ENCODE data around the gene MRPS25.

Gene MRPS25

DNA sequence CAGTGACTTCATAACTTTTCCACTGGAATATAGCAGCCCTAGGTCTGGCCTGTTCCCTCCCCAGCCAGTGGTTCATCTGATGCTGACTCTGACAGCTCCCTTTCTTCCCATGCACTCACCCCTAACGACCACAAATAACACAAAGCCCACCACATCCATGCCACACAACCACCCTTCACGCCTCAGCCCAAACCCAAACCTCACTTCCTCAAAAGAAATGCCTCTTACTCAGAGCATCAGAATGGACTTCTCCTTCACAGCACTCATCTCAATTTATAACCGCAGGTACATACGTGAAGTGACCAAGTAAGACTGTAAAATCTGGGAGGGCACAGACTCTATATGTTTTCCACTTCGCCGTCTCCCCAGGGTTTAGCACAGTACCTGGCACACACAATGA is 32.8 kb upstream of the MRPS25 start:
- no peak for TF ChIP-seq TOX (CRISPR knock-in tag; IDR thresholded peaks at IDR 0.05; ENCODE audit: borderline replicate concordance)
- ATAC-seq, result no peak

DNA sequence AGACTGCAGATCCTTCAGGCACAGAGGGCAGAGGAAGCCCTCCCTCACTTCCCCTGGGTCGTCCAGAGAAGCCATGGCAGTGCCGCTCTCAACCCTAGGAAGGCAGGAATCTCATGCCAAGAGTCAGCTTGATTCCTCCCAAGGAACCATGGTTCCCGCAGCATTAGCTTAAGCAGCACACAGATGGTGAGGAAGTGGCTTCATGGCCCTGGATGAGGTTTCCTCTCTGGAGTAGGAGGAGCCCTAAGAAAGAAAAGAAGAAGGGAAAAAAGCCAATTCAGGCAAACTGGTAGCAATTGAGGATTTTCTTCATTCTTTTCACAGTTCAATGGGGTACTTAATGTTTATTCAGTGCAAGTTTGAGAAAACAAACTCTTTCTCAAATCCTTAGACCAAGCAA is 30.9 kb upstream of the MRPS25 start:
- no peak for ATAC-seq
- TF ChIP-seq BACH2 (CRISPR knock-in tag; IDR thresholded peaks at IDR 0.05; ENCODE audit: borderline replicate concordance), result no peak
- TF ChIP-seq TCF4 (CRISPR knock-in tag; IDR thresholded peaks at IDR 0.05; ENCODE audit: borderline replicate concordance), result no peak
- no peak for TF ChIP-seq SNAI2 (CRISPR knock-in tag; IDR thresholded peaks at IDR 0.05)
- TF ChIP-seq OSR1 (CRISPR knock-in tag; IDR thresholded peaks at IDR 0.05), result no peak
- TF ChIP-seq ZNF8 (CRISPR knock-in tag; IDR thresholded peaks at IDR 0.05), result no peak
- no peak for TF ChIP-seq ESRRG (CRISPR knock-in tag; IDR thresholded peaks at IDR 0.05)
- TF ChIP-seq ZFP30 (CRISPR knock-in tag; IDR thresholded peaks at IDR 0.05), result no peak
- TF ChIP-seq GLIS3 (CRISPR knock-in tag; IDR thresholded peaks at IDR 0.05), result no peak
- TF ChIP-seq, protein P1, sequence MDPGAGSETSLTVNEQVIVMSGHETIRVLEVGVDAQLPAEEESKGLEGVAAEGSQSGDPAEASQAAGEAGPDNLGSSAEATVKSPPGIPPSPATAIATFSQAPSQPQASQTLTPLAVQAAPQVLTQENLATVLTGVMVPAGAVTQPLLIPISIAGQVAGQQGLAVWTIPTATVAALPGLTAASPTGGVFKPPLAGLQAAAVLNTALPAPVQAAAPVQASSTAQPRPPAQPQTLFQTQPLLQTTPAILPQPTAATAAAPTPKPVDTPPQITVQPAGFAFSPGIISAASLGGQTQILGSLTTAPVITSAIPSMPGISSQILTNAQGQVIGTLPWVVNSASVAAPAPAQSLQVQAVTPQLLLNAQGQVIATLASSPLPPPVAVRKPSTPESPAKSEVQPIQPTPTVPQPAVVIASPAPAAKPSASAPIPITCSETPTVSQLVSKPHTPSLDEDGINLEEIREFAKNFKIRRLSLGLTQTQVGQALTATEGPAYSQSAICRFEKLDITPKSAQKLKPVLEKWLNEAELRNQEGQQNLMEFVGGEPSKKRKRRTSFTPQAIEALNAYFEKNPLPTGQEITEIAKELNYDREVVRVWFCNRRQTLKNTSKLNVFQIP (CRISPR knock-in tag; IDR thresholded peaks at IDR 0.05; ENCODE audit: borderline replicate concordance, low read depth), result no peak
- TF ChIP-seq, protein P2, sequence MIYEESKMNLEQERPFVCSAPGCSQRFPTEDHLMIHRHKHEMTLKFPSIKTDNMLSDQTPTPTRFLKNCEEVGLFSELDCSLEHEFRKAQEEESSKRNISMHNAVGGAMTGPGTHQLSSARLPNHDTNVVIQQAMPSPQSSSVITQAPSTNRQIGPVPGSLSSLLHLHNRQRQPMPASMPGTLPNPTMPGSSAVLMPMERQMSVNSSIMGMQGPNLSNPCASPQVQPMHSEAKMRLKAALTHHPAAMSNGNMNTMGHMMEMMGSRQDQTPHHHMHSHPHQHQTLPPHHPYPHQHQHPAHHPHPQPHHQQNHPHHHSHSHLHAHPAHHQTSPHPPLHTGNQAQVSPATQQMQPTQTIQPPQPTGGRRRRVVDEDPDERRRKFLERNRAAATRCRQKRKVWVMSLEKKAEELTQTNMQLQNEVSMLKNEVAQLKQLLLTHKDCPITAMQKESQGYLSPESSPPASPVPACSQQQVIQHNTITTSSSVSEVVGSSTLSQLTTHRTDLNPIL (CRISPR knock-in tag; IDR thresholded peaks at IDR 0.05; ENCODE audit: low read depth), result no peak
- TF ChIP-seq, protein P3, sequence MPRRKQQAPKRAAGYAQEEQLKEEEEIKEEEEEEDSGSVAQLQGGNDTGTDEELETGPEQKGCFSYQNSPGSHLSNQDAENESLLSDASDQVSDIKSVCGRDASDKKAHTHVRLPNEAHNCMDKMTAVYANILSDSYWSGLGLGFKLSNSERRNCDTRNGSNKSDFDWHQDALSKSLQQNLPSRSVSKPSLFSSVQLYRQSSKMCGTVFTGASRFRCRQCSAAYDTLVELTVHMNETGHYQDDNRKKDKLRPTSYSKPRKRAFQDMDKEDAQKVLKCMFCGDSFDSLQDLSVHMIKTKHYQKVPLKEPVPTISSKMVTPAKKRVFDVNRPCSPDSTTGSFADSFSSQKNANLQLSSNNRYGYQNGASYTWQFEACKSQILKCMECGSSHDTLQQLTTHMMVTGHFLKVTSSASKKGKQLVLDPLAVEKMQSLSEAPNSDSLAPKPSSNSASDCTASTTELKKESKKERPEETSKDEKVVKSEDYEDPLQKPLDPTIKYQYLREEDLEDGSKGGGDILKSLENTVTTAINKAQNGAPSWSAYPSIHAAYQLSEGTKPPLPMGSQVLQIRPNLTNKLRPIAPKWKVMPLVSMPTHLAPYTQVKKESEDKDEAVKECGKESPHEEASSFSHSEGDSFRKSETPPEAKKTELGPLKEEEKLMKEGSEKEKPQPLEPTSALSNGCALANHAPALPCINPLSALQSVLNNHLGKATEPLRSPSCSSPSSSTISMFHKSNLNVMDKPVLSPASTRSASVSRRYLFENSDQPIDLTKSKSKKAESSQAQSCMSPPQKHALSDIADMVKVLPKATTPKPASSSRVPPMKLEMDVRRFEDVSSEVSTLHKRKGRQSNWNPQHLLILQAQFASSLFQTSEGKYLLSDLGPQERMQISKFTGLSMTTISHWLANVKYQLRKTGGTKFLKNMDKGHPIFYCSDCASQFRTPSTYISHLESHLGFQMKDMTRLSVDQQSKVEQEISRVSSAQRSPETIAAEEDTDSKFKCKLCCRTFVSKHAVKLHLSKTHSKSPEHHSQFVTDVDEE (CRISPR knock-in tag; IDR thresholded peaks at IDR 0.05), result no peak

DNA sequence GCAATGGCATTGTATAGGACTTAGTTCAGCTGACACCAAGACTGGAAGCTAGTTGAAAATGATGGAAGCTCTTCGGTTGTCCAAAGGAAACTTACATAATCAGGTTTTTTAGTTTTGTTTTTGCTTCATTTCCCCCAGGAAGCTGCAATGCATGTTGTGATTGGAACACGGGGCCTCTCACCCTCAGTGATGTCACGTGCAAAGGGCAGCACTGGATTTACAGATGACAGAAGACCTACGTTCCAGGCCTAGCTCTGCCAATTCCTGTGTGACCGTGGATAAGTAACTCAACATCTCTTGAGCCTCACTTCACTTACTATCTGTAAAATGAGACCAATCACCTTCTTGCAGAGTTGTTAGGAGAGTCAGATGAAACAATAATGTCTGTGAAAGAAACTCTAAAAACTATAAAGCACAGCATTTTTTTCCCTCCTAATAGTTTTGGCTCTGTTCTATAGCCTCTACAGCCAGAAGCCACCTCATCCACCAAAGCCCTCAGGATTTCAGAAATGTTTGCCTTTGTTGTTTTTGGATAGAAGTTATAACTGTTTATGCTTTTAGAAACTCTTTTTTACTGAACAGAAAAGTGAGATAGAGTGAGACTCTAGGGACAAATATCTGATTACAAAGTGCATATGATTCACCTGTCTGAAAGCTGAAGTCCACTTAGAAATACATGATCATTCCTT is 29.2 kb upstream of the MRPS25 start:
- ATAC-seq, result no peak
- TF ChIP-seq CSDC2 (CRISPR knock-in tag; IDR thresholded peaks at IDR 0.05) (no peak), ZNF8 (CRISPR knock-in tag; IDR thresholded peaks at IDR 0.05) (no peak), ZC3H10 (CRISPR knock-in tag; IDR thresholded peaks at IDR 0.05) (no peak), ARNTL (CRISPR knock-in tag; IDR thresholded peaks at IDR 0.05; ENCODE audit: borderline replicate concordance, low read depth) (no peak), PPARA (CRISPR knock-in tag; IDR thresholded peaks at IDR 0.05; ENCODE audit: borderline replicate concordance) (no peak), TCF4 (CRISPR knock-in tag; IDR thresholded peaks at IDR 0.05; ENCODE audit: borderline replicate concordance) (no peak), ESRRG (CRISPR knock-in tag; IDR thresholded peaks at IDR 0.05) (no peak), OSR1 (CRISPR knock-in tag; IDR thresholded peaks at IDR 0.05) (no peak), ISL1 (CRISPR knock-in tag; IDR thresholded peaks at IDR 0.05) (no peak), ZFP30 (CRISPR knock-in tag; IDR thresholded peaks at IDR 0.05) (no peak), ZNF565 (CRISPR knock-in tag; conservative IDR thresholded peaks at IDR 0.05; ENCODE audit: low read depth) (no peak), ZNF70 (CRISPR knock-in tag; IDR thresholded peaks at IDR 0.05) (no peak), TOX (CRISPR knock-in tag; IDR thresholded peaks at IDR 0.05; ENCODE audit: borderline replicate concordance) (no peak)
- TF ChIP-seq, protein P4, sequence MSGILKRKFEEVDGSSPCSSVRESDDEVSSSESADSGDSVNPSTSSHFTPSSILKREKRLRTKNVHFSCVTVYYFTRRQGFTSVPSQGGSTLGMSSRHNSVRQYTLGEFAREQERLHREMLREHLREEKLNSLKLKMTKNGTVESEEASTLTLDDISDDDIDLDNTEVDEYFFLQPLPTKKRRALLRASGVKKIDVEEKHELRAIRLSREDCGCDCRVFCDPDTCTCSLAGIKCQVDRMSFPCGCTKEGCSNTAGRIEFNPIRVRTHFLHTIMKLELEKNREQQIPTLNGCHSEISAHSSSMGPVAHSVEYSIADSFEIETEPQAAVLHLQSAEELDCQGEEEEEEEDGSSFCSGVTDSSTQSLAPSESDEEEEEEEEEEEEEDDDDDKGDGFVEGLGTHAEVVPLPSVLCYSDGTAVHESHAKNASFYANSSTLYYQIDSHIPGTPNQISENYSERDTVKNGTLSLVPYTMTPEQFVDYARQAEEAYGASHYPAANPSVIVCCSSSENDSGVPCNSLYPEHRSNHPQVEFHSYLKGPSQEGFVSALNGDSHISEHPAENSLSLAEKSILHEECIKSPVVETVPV (CRISPR knock-in tag; IDR thresholded peaks at IDR 0.05), result no peak
- TF ChIP-seq, protein P3 (CRISPR knock-in tag; IDR thresholded peaks at IDR 0.05), result no peak
- TF ChIP-seq, protein P1 (CRISPR knock-in tag; IDR thresholded peaks at IDR 0.05; ENCODE audit: borderline replicate concordance, low read depth), result no peak

Data from SK-N-SH treated with all-trans-retinoic acid at 6 μM for 48 hours (cell line).